GM12873 (cell line): ENCODE results near the gene AP1B1.
A peak's percentile ranks its signal among the peaks of the same experiment; 100 is the strongest.

Experiments
- TF ChIP-seq, protein P1 (sequence below): IDR thresholded peaks from 2 replicates; pipeline ENCODE4 v1.5.1; 2012; ENCODE audit warnings: low read depth, mild to moderate bottlenecking, moderate library complexity, low read length, control low read depth; ENCODE audit not compliant: insufficient read depth; ENCODE audit errors: missing control alignments

AP1B1 gene

DNA sequence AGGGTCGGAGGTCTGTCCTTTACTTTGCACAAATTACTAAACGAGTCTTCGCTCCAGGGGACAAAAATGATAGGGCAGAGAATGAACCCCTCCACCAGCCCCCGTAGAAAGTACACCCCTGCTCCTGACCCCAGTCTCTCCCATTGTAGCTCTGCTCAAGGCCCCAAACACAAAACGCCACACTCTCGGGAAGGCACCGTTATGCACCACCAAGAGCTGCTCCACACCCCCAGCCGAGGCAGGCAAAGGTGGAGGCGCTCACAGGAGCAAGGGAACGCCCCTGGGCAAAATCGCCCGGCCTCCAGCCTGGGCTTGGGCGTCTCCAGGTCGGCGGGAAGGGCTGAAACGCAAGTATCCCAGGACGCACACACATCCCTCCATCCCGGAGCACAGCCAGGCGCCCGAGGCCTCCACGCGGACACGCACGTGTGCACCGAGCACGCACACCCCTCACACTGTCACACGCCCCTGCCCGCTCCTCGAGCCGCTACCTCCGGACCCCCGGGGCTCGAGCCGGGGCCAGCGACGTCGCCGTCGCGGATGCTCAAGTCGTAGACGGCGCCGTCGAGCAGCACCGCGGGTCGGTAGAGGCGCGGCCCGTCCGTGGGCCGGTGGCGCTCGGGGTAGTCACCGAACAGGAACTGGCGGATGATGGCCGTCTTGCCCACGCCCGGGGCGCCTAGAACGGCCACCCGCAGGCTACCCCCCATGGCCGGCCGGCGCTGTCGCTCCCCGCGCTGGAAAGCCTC lies 73.7 kb downstream of the AP1B1 start:
- TF ChIP-seq, protein P1, sequence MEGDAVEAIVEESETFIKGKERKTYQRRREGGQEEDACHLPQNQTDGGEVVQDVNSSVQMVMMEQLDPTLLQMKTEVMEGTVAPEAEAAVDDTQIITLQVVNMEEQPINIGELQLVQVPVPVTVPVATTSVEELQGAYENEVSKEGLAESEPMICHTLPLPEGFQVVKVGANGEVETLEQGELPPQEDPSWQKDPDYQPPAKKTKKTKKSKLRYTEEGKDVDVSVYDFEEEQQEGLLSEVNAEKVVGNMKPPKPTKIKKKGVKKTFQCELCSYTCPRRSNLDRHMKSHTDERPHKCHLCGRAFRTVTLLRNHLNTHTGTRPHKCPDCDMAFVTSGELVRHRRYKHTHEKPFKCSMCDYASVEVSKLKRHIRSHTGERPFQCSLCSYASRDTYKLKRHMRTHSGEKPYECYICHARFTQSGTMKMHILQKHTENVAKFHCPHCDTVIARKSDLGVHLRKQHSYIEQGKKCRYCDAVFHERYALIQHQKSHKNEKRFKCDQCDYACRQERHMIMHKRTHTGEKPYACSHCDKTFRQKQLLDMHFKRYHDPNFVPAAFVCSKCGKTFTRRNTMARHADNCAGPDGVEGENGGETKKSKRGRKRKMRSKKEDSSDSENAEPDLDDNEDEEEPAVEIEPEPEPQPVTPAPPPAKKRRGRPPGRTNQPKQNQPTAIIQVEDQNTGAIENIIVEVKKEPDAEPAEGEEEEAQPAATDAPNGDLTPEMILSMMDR: no peak

DNA sequence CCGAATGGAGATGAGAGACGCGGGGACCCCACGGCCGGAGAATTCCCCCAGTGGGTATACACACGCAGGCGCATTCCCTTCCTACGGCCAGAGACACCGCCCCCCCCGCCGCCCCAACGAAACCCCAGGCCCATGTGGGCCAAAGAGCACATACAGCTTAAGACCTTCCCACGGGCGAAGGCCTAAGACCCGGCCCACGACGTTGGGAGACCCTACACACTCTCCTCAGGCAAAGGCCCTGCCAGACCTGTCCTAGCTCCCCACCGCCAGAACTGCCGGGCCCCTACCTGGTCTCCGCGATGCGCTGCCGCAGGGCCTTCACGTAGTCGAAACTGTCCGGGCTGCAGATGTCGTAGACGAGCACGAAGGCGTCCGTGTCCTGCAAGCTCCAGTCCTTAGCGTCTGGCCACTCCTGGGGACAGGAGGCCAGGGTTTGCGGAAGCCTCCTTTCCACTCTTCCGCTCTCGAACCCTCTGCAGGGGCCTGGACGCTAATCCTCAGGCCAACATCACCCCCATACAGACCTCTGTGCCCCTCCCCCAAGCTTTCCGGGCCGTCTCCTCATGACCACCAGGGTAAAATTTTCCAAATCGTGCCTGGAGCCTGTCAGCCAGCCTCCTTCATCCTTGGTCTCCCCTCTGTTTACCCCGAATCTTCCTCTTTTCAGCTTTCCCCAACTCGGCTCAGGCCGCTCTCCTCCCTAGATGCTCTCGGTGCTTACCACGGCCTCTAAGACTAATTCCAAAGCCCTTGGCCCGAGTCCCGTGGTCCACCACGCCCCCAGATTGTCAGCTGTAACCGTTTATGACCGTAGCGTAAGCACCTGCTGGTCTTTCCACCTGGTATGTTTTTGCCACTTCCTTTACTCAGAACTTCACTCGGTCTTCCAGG lies 74.5 kb downstream of the AP1B1 start:
- TF ChIP-seq, protein P1: no peak

DNA sequence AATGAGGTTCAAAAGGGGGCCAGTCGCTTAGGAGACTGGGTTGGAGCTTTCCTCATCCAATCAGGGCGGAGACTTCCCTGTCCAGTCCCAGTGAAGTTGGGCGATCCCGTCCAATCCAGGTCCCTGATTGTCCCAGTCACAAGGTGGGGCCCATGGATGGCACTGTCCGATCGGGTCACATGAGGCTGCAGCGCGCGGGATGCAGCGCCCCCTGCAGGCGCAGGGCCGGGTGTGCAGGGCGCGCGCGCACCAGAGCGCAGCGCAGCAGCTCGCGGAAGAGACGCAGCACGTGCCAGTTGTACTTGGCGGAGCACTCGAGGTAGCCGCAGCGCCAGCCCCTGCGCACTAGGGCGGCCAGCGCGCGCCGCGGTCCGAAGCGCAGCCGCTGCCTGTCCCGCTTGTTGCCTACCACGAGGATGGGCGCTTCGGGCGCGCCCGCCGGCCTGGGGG lies 75.2 kb downstream of the AP1B1 start:
- TF ChIP-seq, protein P1: peak; percentile 73

DNA sequence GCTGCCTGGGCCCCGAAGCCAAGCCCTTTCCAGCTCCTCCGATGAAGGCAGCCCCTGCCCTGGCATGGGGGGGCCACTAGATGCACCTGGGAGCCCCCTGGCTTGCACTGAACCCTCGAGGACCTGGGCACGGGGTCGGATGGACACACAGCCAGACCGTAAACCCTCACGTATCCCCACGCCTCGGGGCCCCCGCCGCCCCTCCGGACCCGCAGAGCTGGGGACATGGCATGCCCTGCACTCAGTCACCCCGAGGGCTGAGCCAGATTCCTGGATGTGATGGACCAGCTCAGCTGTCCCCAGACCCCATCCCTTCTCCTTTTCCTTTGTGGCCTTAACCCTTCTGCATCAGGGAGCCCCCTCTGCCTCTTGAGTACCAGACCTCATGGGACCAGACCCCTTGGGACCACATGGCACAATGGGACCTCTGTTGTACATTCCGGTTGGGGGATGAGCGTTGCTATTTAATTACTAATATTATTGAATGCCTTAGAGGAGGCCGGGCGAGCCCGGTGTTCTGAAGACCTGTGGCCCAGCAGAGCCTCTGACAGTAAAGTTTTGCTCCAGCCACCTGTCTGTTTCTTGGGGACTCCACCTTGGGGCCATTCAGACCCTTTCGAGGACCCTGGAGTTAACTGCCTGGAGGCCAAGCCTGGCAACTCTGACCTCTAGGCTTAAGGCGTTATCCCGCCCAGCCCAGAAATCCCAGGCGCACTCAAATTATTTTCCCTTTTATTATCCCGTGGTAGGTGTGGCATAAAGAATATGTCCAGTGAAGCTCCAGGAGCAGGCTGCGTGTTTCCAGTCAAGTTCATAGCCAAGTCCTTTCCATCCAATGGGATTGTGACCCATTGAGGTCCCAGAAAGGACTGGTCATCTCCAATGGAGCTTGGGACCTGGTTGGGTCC lies 75.9 kb downstream of the AP1B1 start:
- TF ChIP-seq, protein P1: no peak

DNA sequence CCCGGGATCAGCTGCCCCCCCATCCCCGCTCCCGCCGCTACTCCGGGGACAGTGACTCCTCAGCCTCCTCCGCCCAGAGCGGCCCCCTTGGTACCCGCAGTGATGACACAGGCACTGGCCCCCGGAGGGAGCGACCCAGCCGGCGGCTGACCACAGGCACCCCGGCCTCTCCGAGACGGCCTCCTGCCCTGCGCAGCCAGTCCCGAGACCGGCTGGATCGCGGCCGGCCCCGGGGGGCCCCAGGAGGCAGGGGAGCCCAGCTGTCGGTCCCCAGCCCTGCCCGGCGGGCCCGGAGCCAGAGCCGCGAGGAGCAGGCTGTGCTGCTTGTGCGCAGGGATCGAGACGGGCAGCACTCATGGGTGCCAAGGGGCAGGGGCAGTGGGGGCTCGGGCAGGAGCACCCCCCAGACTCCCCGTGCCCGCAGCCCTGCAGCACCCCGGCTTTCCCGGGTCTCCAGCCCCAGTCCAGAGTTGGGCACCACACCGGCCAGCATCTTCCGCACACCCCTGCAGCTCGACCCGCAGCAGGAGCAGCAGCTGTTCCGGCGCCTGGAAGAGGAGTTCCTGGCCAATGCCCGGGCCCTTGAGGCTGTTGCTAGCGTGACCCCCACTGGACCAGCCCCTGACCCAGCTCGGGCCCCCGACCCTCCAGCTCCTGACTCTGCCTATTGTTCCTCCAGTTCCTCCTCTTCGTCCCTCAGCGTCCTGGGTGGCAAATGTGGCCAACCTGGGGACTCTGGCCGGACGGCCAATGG lies 76.7 kb downstream of the AP1B1 start:
- TF ChIP-seq, protein P1: no peak

DNA sequence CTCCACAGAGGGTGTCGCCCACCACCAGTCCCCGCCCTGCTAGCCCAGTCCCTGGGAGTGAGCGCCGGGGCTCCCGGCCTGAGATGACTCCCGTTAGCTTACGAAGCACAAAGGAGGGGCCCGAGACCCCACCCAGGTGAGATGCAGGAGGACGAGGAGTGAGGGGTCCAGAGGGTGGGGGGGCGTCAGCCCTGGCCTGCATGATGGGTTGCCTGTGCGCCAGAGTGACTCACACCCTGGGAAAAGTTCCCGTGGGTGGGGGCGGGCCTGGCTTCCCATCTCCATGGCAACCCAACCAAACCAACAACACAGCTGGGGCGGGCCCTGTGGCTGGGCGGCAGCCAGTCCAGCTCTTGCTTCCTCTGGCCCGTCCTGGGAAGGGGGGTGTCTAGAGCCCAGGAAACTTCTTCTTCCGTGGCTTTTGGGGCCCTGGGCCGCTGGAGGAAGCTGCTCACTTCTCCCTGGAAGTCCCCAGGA lies 77.5 kb downstream of the AP1B1 start:
- TF ChIP-seq, protein P1: no peak
